WTC11 (cell line): ENCODE results near the gene STX12. TPM values are rescaled to one million over a fixed set of nuclear protein-coding genes. Genes with fewer than 3 reads are reported as not detected.

ENCODE experiments used
- ATAC-seq: fragments of 200-7000 bp; cut with Tn5 transposase; 2 replicates; pipeline ENCODE4 v1.10.0; 2021; ENCODE audit warnings: mild to moderate bottlenecking, moderate library complexity
- CTCF ChIA-PET: fragments of 300-600 bp; sonication (Branson Sonifier 250); formaldehyde crosslinking; loops from one replicate; lab custom pipeline; 2021; ENCODE audit warnings: antibody characterized with exemption; lab: Charles Lee
- POLR2A ChIA-PET: fragments of 350-600 bp; sonication (Branson Sonifier 250); formaldehyde crosslinking; loops from one replicate; lab custom pipeline; 2021; ENCODE audit warnings: antibody characterized with exemption; lab: Charles Lee
- DNase-seq: peaks from one replicate; pipeline ENCODE4 v3.0.0; 2021; ENCODE audit warnings: low spot score
- H3K27ac Mint-ChIP-seq: 2 replicates; pipeline ENCODE4 v1.8.0; 2021; ENCODE audit warnings: mixed read lengths
- H3K27me3 Mint-ChIP-seq: 2 replicates; pipeline ENCODE4 v1.8.0; 2021; ENCODE audit warnings: low read depth, mild to moderate bottlenecking, moderate library complexity, mixed read lengths
- H3K36me3 Mint-ChIP-seq: 2 replicates; pipeline ENCODE4 v1.8.0; 2021; ENCODE audit warnings: mixed read lengths
- H3K4me1 Mint-ChIP-seq: 2 replicates; pipeline ENCODE4 v1.8.0; 2022; ENCODE audit warnings: mixed read lengths
- H3K4me3 Mint-ChIP-seq: 2 replicates; pipeline ENCODE4 v1.8.0; 2021; ENCODE audit warnings: mild to moderate bottlenecking, moderate library complexity, mixed read lengths
- H3K9me3 Mint-ChIP-seq: 2 replicates; pipeline ENCODE4 v1.8.0; 2021; ENCODE audit warnings: mixed read lengths
- AR ChIP-seq: fragments of 250-450 bp; sonication (Bioruptor Pico); IDR thresholded peaks from 2 replicates; pipeline ENCODE4 v1.9.0; 2021; ENCODE audit warnings: mild to moderate bottlenecking
- E2F1 ChIP-seq: sonication (generic); formaldehyde crosslinking; IDR thresholded peaks from 2 replicates; pipeline ENCODE4 v1.8.0; 2022; ENCODE audit warnings: mild to moderate bottlenecking, missing genetic modification reagents
- FOXP4 ChIP-seq: sonication (generic); formaldehyde crosslinking; IDR thresholded peaks from 2 replicates; pipeline ENCODE4 v1.8.0; 2022; ENCODE audit warnings: mild to moderate bottlenecking, missing genetic modification reagents
- GABPB1 ChIP-seq: sonication (generic); formaldehyde crosslinking; IDR thresholded peaks from 2 replicates; pipeline ENCODE4 v1.8.1; 2023; ENCODE audit warnings: mild to moderate bottlenecking, missing genetic modification reagents
- IRF2 ChIP-seq: sonication (generic); formaldehyde crosslinking; IDR thresholded peaks from 2 replicates; pipeline ENCODE4 v1.8.0; 2022; ENCODE audit warnings: low read depth, missing genetic modification reagents, borderline replicate concordance
- MLX ChIP-seq: sonication (generic); formaldehyde crosslinking; IDR thresholded peaks from 2 replicates; pipeline ENCODE4 v1.8.1; 2023; ENCODE audit warnings: mild to moderate bottlenecking, missing genetic modification reagents, moderate library complexity
- RORB ChIP-seq: fragments of 250-450 bp; sonication (Bioruptor Pico); IDR thresholded peaks from 2 replicates; pipeline ENCODE4 v1.9.0; 2021; ENCODE audit warnings: mild to moderate bottlenecking
- ZNF423 ChIP-seq: fragments of 250-450 bp; sonication (Bioruptor Pico); IDR thresholded peaks from 2 replicates; pipeline ENCODE4 v2.1.2; 2022; ENCODE audit warnings: mild to moderate bottlenecking, moderate library complexity
- ZNF512 ChIP-seq: sonication (generic); formaldehyde crosslinking; IDR thresholded peaks from 2 replicates; pipeline ENCODE4 v1.8.1; 2022; ENCODE audit warnings: missing genetic modification reagents, borderline replicate concordance
- total RNA-seq: library from RNA; stranded (reverse); gene quantifications from 3 replicates; pipeline ENCODE4 v1.2.3, GENCODE V29; 2021
- TF ChIP-seq, protein P1 (sequence below): fragments of 250-450 bp; sonication (Bioruptor Pico); IDR thresholded peaks from 2 replicates; pipeline ENCODE4 v1.9.0; 2021; ENCODE audit warnings: moderate library complexity, mild to moderate bottlenecking, inconsistent platforms, borderline replicate concordance

STX12 gene
- total RNA-seq, 1 experiment from 2014 or later = 10.3 TPM

GRCh38 chr1:27785781-27786455, 12.9 kb downstream of the STX12 start:
- DNase-seq = no peak
- peak overlapping the region; percentile 3; the same call in 1 of the 2 replicates for H3K27ac Mint-ChIP-seq

More at GRCh38 chr1:27785781-27786455, 12.9 kb downstream of the STX12 start:
- H3K36me3 Mint-ChIP-seq = peaks cover 11% of the 10 kb centered on the region
- POLR2A ChIA-PET = interaction anchor here (1.6 kb wide), 1 partner anchor 13 kb away, joined by 4 read pairs; the partner anchor contains the start of gene STX12
- TF ChIP-seq RORB (CRISPR knock-in tag) (no peak), IRF2 (CRISPR knock-in tag) (no peak), E2F1 (CRISPR knock-in tag) (no peak), AR (CRISPR knock-in tag) (no peak), FOXP4 (CRISPR knock-in tag) (no peak), MLX (CRISPR knock-in tag) (no peak), ZNF423 (CRISPR knock-in tag) (no peak), ZNF512 (CRISPR knock-in tag) (no peak), GABPB1 (CRISPR knock-in tag) (no peak)
- TF ChIP-seq, protein P1, sequence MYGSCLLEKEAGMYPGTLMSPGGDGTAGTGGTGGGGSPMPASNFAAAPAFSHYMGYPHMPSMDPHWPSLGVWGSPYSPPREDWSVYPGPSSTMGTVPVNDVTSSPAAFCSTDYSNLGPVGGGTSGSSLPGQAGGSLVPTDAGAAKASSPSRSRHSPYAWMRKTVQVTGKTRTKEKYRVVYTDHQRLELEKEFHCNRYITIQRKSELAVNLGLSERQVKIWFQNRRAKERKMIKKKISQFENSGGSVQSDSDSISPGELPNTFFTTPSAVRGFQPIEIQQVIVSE (CRISPR knock-in tag) = no peak
- TF ChIP-seq, all 79 proteins: peak for 0
- Mint-ChIP-seq H3K4me1 (no peaks in the 10 kb centered on the region), H3K9me3 (peaks cover 11% of the 10 kb centered on the region; the same call in 1 of the 2 replicates), H3K4me3 (no peak overlapping the region), H3K27me3 (no peaks in the 10 kb centered on the region)
- CTCF ChIA-PET = interaction anchor here (1.1 kb wide), 1 partner anchor 117 kb away, joined by 3 read pairs; no protein-coding TSS in a partner anchor
- peak; percentile 74 for ATAC-seq
